ENCODE data around the gene CHID1.

Gene CHID1

GRCh38 chr11:861105-861479 lies 49.5 kb downstream of the CHID1 start:
- no peak for DNase-seq

GRCh38 chr11:860234-861104 lies 50.1 kb downstream of the CHID1 start:
- no peak for DNase-seq

- DNase-seq, result no peak
These were observed 51.0 kb downstream of the CHID1 start for GRCh38 chr11:859394-860131.

GRCh38 chr11:858762-859339 lies 51.8 kb downstream of the CHID1 start:
- no peak for DNase-seq

GRCh38 chr11:858053-858761 lies 52.4 kb downstream of the CHID1 start:
- DNase-seq, result no peak

- no peak for DNase-seq
These were observed 54.2 kb downstream of the CHID1 start for GRCh38 chr11:856397-856796.

GRCh38 chr11:855796-856195 lies 54.8 kb downstream of the CHID1 start:
- no peak for DNase-seq

GRCh38 chr11:855330-855674 lies 55.3 kb downstream of the CHID1 start:
- DNase-seq, result no peak

GRCh38 chr11:854601-855329 lies 55.8 kb downstream of the CHID1 start:
- no peak for DNase-seq

GRCh38 chr11:853682-854448 lies 56.7 kb downstream of the CHID1 start:
- DNase-seq, result no peak

GRCh38 chr11:852762-853161 lies 57.8 kb downstream of the CHID1 start:
- no peak for DNase-seq

GRCh38 chr11:850775-851763 lies 59.5 kb downstream of the CHID1 start:
- DNase-seq, result no peak

GRCh38 chr11:849951-850774 lies 60.4 kb downstream of the CHID1 start:
- no peak for DNase-seq

GRCh38 chr11:849104-849824 lies 61.3 kb downstream of the CHID1 start:
- DNase-seq, result peak in 1 of 2 donors; percentile 62

GRCh38 chr11:848380-848931 lies 62.2 kb downstream of the CHID1 start:
- peak; percentile 75 for DNase-seq

- no peak for DNase-seq
These were observed 62.7 kb downstream of the CHID1 start for GRCh38 chr11:847876-848275.

GRCh38 chr11:846496-847098 lies 64.0 kb downstream of the CHID1 start:
- no peak for DNase-seq

- DNase-seq, result no peak
These were observed 64.6 kb downstream of the CHID1 start for GRCh38 chr11:845872-846495.
